Activated T-helper 9 cell treated with anti-CD3 and anti-CD28 coated beads, Interleukin-2, amount 50 U/mL, for 16 hours (primary cell): ENCODE data around the gene KIF21B.
"Not testable (repeated sequence)": the region's sequence is repeated elsewhere in the genome, so short reads cannot be mapped to it uniquely, and the experiment has no call there.

Experiments
- DNase-seq: peaks from one replicate; pipeline ENCODE4 v3.0.0-alpha.2; 2020; ENCODE audit warnings: low read depth

Gene KIF21B

GRCh38 chr1:200971428-200971903, 52.0 kb downstream of the KIF21B start:
- DNase-seq = no peak

GRCh38 chr1:200970771-200971427, 52.6 kb downstream of the KIF21B start:
- DNase-seq = no peak

GRCh38 chr1:200969726-200970561, 53.6 kb downstream of the KIF21B start:
- DNase-seq = no peak

GRCh38 chr1:200968469-200969410, 54.8 kb downstream of the KIF21B start:
- no peak for DNase-seq

GRCh38 chr1:200967693-200968468, 55.6 kb downstream of the KIF21B start:
- no peak for DNase-seq

- DNase-seq = no peak
Observed at GRCh38 chr1:200966934-200967333, 56.6 kb downstream of the KIF21B start.

- no peak for DNase-seq
Observed at GRCh38 chr1:200965111-200965805, 58.3 kb downstream of the KIF21B start.

GRCh38 chr1:200963888-200964287, 59.6 kb downstream of the KIF21B start:
- not testable (repeated sequence) for DNase-seq

- DNase-seq = no peak
Observed at GRCh38 chr1:200963076-200963475, 60.4 kb downstream of the KIF21B start.

- no peak for DNase-seq
Observed at GRCh38 chr1:200962631-200963030, 60.9 kb downstream of the KIF21B start.

- not testable (repeated sequence) for DNase-seq
Observed at GRCh38 chr1:200962151-200962550, 61.4 kb downstream of the KIF21B start.

- DNase-seq = no peak
Observed at GRCh38 chr1:200960948-200961340, 62.6 kb downstream of the KIF21B start.

GRCh38 chr1:200960236-200960947, 63.1 kb downstream of the KIF21B start:
- no peak for DNase-seq

GRCh38 chr1:200959411-200959921, 64.0 kb downstream of the KIF21B start:
- DNase-seq = no peak

- no peak for DNase-seq
Observed at GRCh38 chr1:200958597-200958996, 64.9 kb downstream of the KIF21B start.

- no peak for DNase-seq
Observed at GRCh38 chr1:200954434-200954833, 69.1 kb downstream of the KIF21B start.

GRCh38 chr1:200951016-200951415, 72.5 kb downstream of the KIF21B start:
- no peak for DNase-seq

- DNase-seq = no peak
Observed at GRCh38 chr1:200949626-200950025, 73.9 kb downstream of the KIF21B start.

- DNase-seq = no peak
Observed at GRCh38 chr1:200947059-200947566, 76.4 kb downstream of the KIF21B start.

GRCh38 chr1:200945111-200945510, 78.4 kb downstream of the KIF21B start:
- no peak for DNase-seq
